ENCODE data around the gene TTN.
"Not testable (repeated sequence)": the region's sequence is repeated elsewhere in the genome, so short reads cannot be mapped to it uniquely, and the experiment has no call there.

The TTN gene

GRCh38 chr2:178542569-178542968 lies 264.7 kb downstream of the TTN start:
- in situ Hi-C loops (cut with HindIII; ENCODE audit: low sequenced_read_pairs), result no loop called here

- in situ Hi-C loops (cut with HindIII; ENCODE audit: low sequenced_read_pairs), result no loop called here
These were observed 265.1 kb downstream of the TTN start for GRCh38 chr2:178542161-178542560.

GRCh38 chr2:178536037-178536436 lies 271.2 kb downstream of the TTN start:
- in situ Hi-C loops (cut with HindIII; ENCODE audit: low sequenced_read_pairs), result no loop called here

- in situ Hi-C loops (cut with HindIII; ENCODE audit: low sequenced_read_pairs), result loop anchor here (5.0 kb wide), 1 partner anchor 64 kb away; no protein-coding TSS in a partner anchor
These were observed 276.1 kb downstream of the TTN start for GRCh38 chr2:178531168-178531567.

- in situ Hi-C loops (cut with HindIII; ENCODE audit: low sequenced_read_pairs), result loop anchor here (5.0 kb wide), 1 partner anchor 63 kb away; no protein-coding TSS in a partner anchor
These were observed 276.5 kb downstream of the TTN start for GRCh38 chr2:178530625-178531142.

GRCh38 chr2:178530131-178530530 lies 277.1 kb downstream of the TTN start:
- in situ Hi-C loops (cut with HindIII; ENCODE audit: low sequenced_read_pairs), result loop anchor here (5.0 kb wide), 1 partner anchor 63 kb away; no protein-coding TSS in a partner anchor

GRCh38 chr2:178529194-178529593 lies 278.0 kb downstream of the TTN start:
- in situ Hi-C loops (cut with HindIII; ENCODE audit: low sequenced_read_pairs), result no loop called here

GRCh38 chr2:178528647-178529046 lies 278.6 kb downstream of the TTN start:
- in situ Hi-C loops (cut with HindIII; ENCODE audit: low sequenced_read_pairs), result no loop called here

GRCh38 chr2:178527592-178527991 lies 279.6 kb downstream of the TTN start:
- in situ Hi-C loops (cut with HindIII; ENCODE audit: low sequenced_read_pairs), result no loop called here

- in situ Hi-C loops (cut with HindIII; ENCODE audit: low sequenced_read_pairs), result no loop called here
These were observed 281.0 kb downstream of the TTN start for GRCh38 chr2:178526256-178526655.

- in situ Hi-C loops (cut with HindIII; ENCODE audit: low sequenced_read_pairs), result not testable (repeated sequence)
These were observed 281.8 kb downstream of the TTN start for GRCh38 chr2:178525460-178525859.

GRCh38 chr2:178525010-178525409 lies 282.2 kb downstream of the TTN start:
- in situ Hi-C loops (cut with HindIII; ENCODE audit: low sequenced_read_pairs), result not testable (repeated sequence)

GRCh38 chr2:178523596-178524134 lies 283.6 kb downstream of the TTN start:
- in situ Hi-C loops (cut with HindIII; ENCODE audit: low sequenced_read_pairs), result no loop called here

- in situ Hi-C loops (cut with HindIII; ENCODE audit: low sequenced_read_pairs), result no loop called here
These were observed 284.1 kb downstream of the TTN start for GRCh38 chr2:178522950-178523595.

- in situ Hi-C loops (cut with HindIII; ENCODE audit: low sequenced_read_pairs), result no loop called here
These were observed 285.7 kb downstream of the TTN start for GRCh38 chr2:178521304-178522150.

GRCh38 chr2:178517496-178517895 lies 289.7 kb downstream of the TTN start:
- in situ Hi-C loops (cut with HindIII; ENCODE audit: low sequenced_read_pairs), result no loop called here

GRCh38 chr2:178514664-178515063 lies 292.6 kb downstream of the TTN start:
- in situ Hi-C loops (cut with HindIII; ENCODE audit: low sequenced_read_pairs), result no loop called here

- in situ Hi-C loops (cut with HindIII; ENCODE audit: low sequenced_read_pairs), result no loop called here
These were observed 293.3 kb downstream of the TTN start for GRCh38 chr2:178513876-178514275.

- in situ Hi-C loops (cut with HindIII; ENCODE audit: low sequenced_read_pairs), result no loop called here
These were observed 294.7 kb downstream of the TTN start for GRCh38 chr2:178512484-178512883.

- in situ Hi-C loops (cut with HindIII; ENCODE audit: low sequenced_read_pairs), result no loop called here
These were observed 296.8 kb downstream of the TTN start for GRCh38 chr2:178510384-178510783.

GRCh38 chr2:178508646-178509045 lies 298.6 kb downstream of the TTN start:
- in situ Hi-C loops (cut with HindIII; ENCODE audit: low sequenced_read_pairs), result no loop called here

GRCh38 chr2:178506949-178507348 lies 300.3 kb downstream of the TTN start:
- in situ Hi-C loops (cut with HindIII; ENCODE audit: low sequenced_read_pairs), result no loop called here

Data from endothelial cell of hepatic sinusoid (primary cell).